HepG2 (cell line): Measurements from ENCODE around the gene PCNA. TPM values are rescaled to one million over a fixed set of nuclear protein-coding genes. Genes with fewer than 3 reads are reported as not detected.

ENCODE experiments used
- CBX2 ChIP-seq, 2 experiments: fragments of 200-600 bp in 1 of 2; sonication (generic); formaldehyde crosslinking in 1 of 2; IDR thresholded peaks; 2 replicates each; pipeline versions ENCODE4 v1.7.0 to v1.8.1; 2018 to 2022; ENCODE audit warnings: low read depth in 2 of 2, low read length in 1 of 2, mild to moderate bottlenecking in 1 of 2, missing genetic modification reagents in 1 of 2
- CBX5 ChIP-seq: sonication (generic); formaldehyde crosslinking; IDR thresholded peaks from 2 replicates; pipeline ENCODE4 v1.4.0; 2020; ENCODE audit warnings: missing genetic modification reagents, borderline replicate concordance
- DPF2 ChIP-seq: sonication (generic); formaldehyde crosslinking; IDR thresholded peaks from 2 replicates; pipeline ENCODE4 v1.4.0; 2020; ENCODE audit warnings: mild to moderate bottlenecking, low read depth, missing genetic modification reagents, borderline replicate concordance
- ESRRA ChIP-seq: sonication (generic); formaldehyde crosslinking; IDR thresholded peaks from 2 replicates; pipeline ENCODE4 v1.5.1; 2020; ENCODE audit warnings: mild to moderate bottlenecking, low read depth, missing genetic modification reagents
- FOXA1 ChIP-seq, 2 experiments: fragments of 450-650 bp in 1 of 2; sonication (generic) in 1 of 2; formaldehyde crosslinking in 1 of 2; IDR thresholded peaks; 2 replicates each; pipeline versions ENCODE4 v1.4.0 to v1.6.1; 2016 to 2020; ENCODE audit warnings: missing genetic modification reagents in 1 of 2
- HOXD1 ChIP-seq: sonication (generic); formaldehyde crosslinking; IDR thresholded peaks from 2 replicates; pipeline ENCODE4 v1.5.0; 2020; ENCODE audit warnings: missing genetic modification reagents
- IKZF1 ChIP-seq: fragments of 450-650 bp; IDR thresholded peaks from 2 replicates; pipeline ENCODE4 v1.7.1; 2016
- JUNB ChIP-seq: sonication (generic); formaldehyde crosslinking; IDR thresholded peaks from 2 replicates; pipeline ENCODE4 v1.8.0; 2022; ENCODE audit warnings: missing genetic modification reagents, mild to moderate bottlenecking, borderline replicate concordance
- KDM6A ChIP-seq: IDR thresholded peaks from 2 replicates; pipeline ENCODE4 v1.6.1; 2016; ENCODE audit warnings: low read depth
- MEF2D ChIP-seq: sonication (generic); formaldehyde crosslinking; IDR thresholded peaks from 2 replicates; pipeline ENCODE4 v1.5.1; 2020; ENCODE audit warnings: mild to moderate bottlenecking, missing genetic modification reagents
- RELA ChIP-seq: sonication (generic); formaldehyde crosslinking; IDR thresholded peaks from 2 replicates; pipeline ENCODE4 v1.4.0; 2020; ENCODE audit warnings: missing genetic modification reagents
- RORA ChIP-seq: sonication (generic); formaldehyde crosslinking; IDR thresholded peaks from 2 replicates; pipeline ENCODE4 v1.5.0; 2020; ENCODE audit warnings: mild to moderate bottlenecking, missing genetic modification reagents, moderate library complexity
- SALL1 ChIP-seq: sonication (generic); formaldehyde crosslinking; IDR thresholded peaks from 2 replicates; pipeline ENCODE4 v1.8.0; 2022; ENCODE audit warnings: mild to moderate bottlenecking, missing genetic modification reagents
- TCF7 ChIP-seq: sonication (generic); IDR thresholded peaks from 2 replicates; pipeline ENCODE4 v1.6.1; 2016; ENCODE audit warnings: antibody characterized with exemption, low read depth
- THYN1 ChIP-seq: sonication (generic); formaldehyde crosslinking; IDR thresholded peaks from 2 replicates; pipeline ENCODE4 v1.8.1; 2023; ENCODE audit warnings: low read depth, mild to moderate bottlenecking, moderate library complexity, missing genetic modification reagents, borderline replicate concordance
- ZNF136 ChIP-seq: sonication (generic); formaldehyde crosslinking; IDR thresholded peaks from 2 replicates; pipeline ENCODE4 v1.8.1; 2022; ENCODE audit warnings: low read depth, mild to moderate bottlenecking, moderate library complexity, missing genetic modification reagents
- ZNF776 ChIP-seq: sonication (generic); formaldehyde crosslinking; IDR thresholded peaks from 2 replicates; pipeline ENCODE4 v1.4.0; 2020; ENCODE audit warnings: mild to moderate bottlenecking, missing genetic modification reagents
- ZNF788 ChIP-seq: sonication (generic); formaldehyde crosslinking; IDR thresholded peaks from 2 replicates; pipeline ENCODE4 v1.5.0; 2020; ENCODE audit warnings: mild to moderate bottlenecking, missing genetic modification reagents, borderline replicate concordance
- ZNF83 ChIP-seq: sonication (generic); formaldehyde crosslinking; IDR thresholded peaks from 2 replicates; pipeline ENCODE4 v1.4.0; 2020; ENCODE audit warnings: missing genetic modification reagents, mild to moderate bottlenecking, borderline replicate concordance
- ZSCAN9 ChIP-seq: IDR thresholded peaks from 2 replicates; pipeline ENCODE4 v1.6.1; 2016; ENCODE audit warnings: borderline replicate concordance
- ZZZ3 ChIP-seq: sonication (generic); formaldehyde crosslinking; IDR thresholded peaks from 2 replicates; pipeline ENCODE4 v1.4.0; 2020; ENCODE audit warnings: missing genetic modification reagents, mild to moderate bottlenecking, borderline replicate concordance
- polyA plus RNA-seq, 8 experiments: library from polyadenylated mRNA; depleted of rRNA in 3 of 8; stranded (reverse) in 7 of 8; unstranded in 1 of 8; fragments of >200 nt; fragmentation: Illumina TruSeq in 4 of 8; extraction: Trizol in 4 of 8; gene quantifications; 2 replicates each; pipeline versions ENCODE4 v1.2.1 to v1.2.3, GENCODE V29; 2011 to 2016; ENCODE audit warnings: low read depth in 4 of 8, missing spikeins in 1 of 8, mixed read lengths in 1 of 8; ENCODE audit not compliant: insufficient read depth in 1 of 8
- total RNA-seq, 5 experiments: library from RNA; depleted of rRNA; stranded (reverse); fragments of >200 nt; fragmentation: Illumina TruSeq; extraction: Trizol; gene quantifications; 2 replicates each; pipeline ENCODE4 v1.2.3, GENCODE V29; 2016; ENCODE audit warnings: low read depth in 1 of 5
- TF ChIP-seq, protein P1 (sequence below): sonication (generic); formaldehyde crosslinking; IDR thresholded peaks from 2 replicates; pipeline ENCODE4 v1.8.0; 2022; ENCODE audit warnings: mild to moderate bottlenecking, missing genetic modification reagents, moderate library complexity
- TF ChIP-seq, protein P2 (sequence below): sonication (generic); formaldehyde crosslinking; IDR thresholded peaks from 2 replicates; pipeline ENCODE4 v1.4.0; 2020; ENCODE audit warnings: low read depth, mild to moderate bottlenecking, missing genetic modification reagents
- TF ChIP-seq, protein P3 (sequence below): sonication (generic); formaldehyde crosslinking; conservative IDR thresholded peaks from 2 replicates; pipeline ENCODE4 v1.4.0; 2020; ENCODE audit warnings: missing genetic modification reagents
- TF ChIP-seq, protein P4 (sequence below): IDR thresholded peaks from 2 replicates; pipeline ENCODE4 v1.6.1; 2018; ENCODE audit warnings: missing genetic modification reagents, mild to moderate bottlenecking, missing compliant biosample characterization

The PCNA gene
- total and polyA plus RNA-seq, 2 of the 13 experiments (the other 11 are each of a cell fraction or from before 2014, with no cell fraction given), result 229 to 655 TPM

DNA sequence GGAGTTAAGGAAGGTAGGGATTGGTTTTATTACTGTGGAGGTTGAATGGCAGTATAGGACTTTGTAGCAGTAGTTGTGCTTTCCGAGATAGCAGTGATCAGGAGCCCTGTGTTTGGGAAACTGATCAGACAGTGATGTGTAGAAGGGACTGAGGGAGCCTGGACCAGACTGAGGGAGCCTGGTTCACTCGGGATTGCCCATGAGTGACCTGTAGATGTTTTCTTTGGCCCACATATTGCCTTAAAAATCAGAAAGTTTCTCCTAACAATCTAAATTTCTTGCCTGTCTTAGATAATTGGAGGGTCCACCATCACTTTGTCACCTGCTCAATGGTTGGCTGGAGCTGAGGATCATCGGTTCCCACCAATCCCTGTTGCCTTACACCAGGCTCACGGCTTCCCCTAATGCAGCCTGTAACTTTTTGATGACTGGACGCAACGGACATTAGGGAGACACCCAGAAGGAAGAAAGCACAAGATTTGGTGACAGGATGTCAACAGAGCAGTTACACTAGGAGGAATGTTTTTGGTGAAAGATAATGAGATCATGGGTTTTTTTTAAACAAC is 8.2 kb upstream of the PCNA start (continued):
- TF ChIP-seq, protein P1, sequence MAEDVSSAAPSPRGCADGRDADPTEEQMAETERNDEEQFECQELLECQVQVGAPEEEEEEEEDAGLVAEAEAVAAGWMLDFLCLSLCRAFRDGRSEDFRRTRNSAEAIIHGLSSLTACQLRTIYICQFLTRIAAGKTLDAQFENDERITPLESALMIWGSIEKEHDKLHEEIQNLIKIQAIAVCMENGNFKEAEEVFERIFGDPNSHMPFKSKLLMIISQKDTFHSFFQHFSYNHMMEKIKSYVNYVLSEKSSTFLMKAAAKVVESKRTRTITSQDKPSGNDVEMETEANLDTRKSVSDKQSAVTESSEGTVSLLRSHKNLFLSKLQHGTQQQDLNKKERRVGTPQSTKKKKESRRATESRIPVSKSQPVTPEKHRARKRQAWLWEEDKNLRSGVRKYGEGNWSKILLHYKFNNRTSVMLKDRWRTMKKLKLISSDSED (CRISPR knock-in tag), result no peak
- no peak; the same call in 1 of the 2 replicates for TF ChIP-seq CBX5
- TF ChIP-seq ZNF136 (CRISPR knock-in tag), result no peak
- TF ChIP-seq RORA (CRISPR knock-in tag), result no peak; the same call in 1 of the 2 replicates
- no peak for TF ChIP-seq KDM6A (CRISPR knock-in tag)
- peak; percentile 41; the same call in 1 of the 2 replicates for TF ChIP-seq JUNB (CRISPR knock-in tag)
- TF ChIP-seq ZNF776 (CRISPR knock-in tag), result no peak
- TF ChIP-seq, protein P2, sequence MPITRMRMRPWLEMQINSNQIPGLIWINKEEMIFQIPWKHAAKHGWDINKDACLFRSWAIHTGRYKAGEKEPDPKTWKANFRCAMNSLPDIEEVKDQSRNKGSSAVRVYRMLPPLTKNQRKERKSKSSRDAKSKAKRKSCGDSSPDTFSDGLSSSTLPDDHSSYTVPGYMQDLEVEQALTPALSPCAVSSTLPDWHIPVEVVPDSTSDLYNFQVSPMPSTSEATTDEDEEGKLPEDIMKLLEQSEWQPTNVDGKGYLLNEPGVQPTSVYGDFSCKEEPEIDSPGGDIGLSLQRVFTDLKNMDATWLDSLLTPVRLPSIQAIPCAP (CRISPR knock-in tag), result no peak
- TF ChIP-seq ZZZ3, result peak; percentile 10; the same call in 1 of the 2 replicates
- no peak for TF ChIP-seq IKZF1
- no peak for TF ChIP-seq THYN1 (CRISPR knock-in tag)
- no peak for TF ChIP-seq ZNF83 (CRISPR knock-in tag)
- no peak for TF ChIP-seq ZSCAN9
- 0 out of 2 replicates have a peak, but pooled peaks have one; percentile 23 for TF ChIP-seq ZNF788 (CRISPR knock-in tag)
- no peak for TF ChIP-seq FOXA1 (IDR thresholded peaks at IDR 0.05)
- TF ChIP-seq FOXA1 (CRISPR knock-in tag; IDR thresholded peaks at IDR 0.05), result no peak
- TF ChIP-seq SALL1 (CRISPR knock-in tag), result no peak
- 0 out of 2 replicates have a peak, but pooled peaks have one; percentile 9 for TF ChIP-seq MEF2D (CRISPR knock-in tag)
- TF ChIP-seq CBX2 (IDR thresholded peaks at IDR 0.05; ENCODE audit: low read depth, low read length), result no peak
- no peak for TF ChIP-seq CBX2 (CRISPR knock-in tag; IDR thresholded peaks at IDR 0.05; ENCODE audit: low read depth)
- TF ChIP-seq, protein P3, sequence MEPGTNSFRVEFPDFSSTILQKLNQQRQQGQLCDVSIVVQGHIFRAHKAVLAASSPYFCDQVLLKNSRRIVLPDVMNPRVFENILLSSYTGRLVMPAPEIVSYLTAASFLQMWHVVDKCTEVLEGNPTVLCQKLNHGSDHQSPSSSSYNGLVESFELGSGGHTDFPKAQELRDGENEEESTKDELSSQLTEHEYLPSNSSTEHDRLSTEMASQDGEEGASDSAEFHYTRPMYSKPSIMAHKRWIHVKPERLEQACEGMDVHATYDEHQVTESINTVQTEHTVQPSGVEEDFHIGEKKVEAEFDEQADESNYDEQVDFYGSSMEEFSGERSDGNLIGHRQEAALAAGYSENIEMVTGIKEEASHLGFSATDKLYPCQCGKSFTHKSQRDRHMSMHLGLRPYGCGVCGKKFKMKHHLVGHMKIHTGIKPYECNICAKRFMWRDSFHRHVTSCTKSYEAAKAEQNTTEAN (CRISPR knock-in tag), result no peak
- 0 out of 2 replicates have a peak, but pooled peaks have one; percentile 9 for TF ChIP-seq DPF2
- no peak for TF ChIP-seq HOXD1 (CRISPR knock-in tag)
- TF ChIP-seq, protein P4, sequence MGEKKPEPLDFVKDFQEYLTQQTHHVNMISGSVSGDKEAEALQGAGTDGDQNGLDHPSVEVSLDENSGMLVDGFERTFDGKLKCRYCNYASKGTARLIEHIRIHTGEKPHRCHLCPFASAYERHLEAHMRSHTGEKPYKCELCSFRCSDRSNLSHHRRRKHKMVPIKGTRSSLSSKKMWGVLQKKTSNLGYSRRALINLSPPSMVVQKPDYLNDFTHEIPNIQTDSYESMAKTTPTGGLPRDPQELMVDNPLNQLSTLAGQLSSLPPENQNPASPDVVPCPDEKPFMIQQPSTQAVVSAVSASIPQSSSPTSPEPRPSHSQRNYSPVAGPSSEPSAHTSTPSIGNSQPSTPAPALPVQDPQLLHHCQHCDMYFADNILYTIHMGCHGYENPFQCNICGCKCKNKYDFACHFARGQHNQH (CRISPR knock-in tag), result no peak
- no peak for TF ChIP-seq ESRRA (CRISPR knock-in tag)
- TF ChIP-seq TCF7, result no peak
- TF ChIP-seq RELA (CRISPR knock-in tag), result 0 out of 2 replicates have a peak, but pooled peaks have one; percentile 47
